Endothelial cell of umbilical vein (primary cell): Measurements from ENCODE around the gene CCDC18. TPM values are rescaled to one million over a fixed set of nuclear protein-coding genes. Genes with fewer than 3 reads are reported as not detected.

Experiments used
- BruUV-seq: library from RNA; stranded (reverse); fragments of 400-500 nt; replicated peaks from 2 replicates; lab custom pipeline; 2021; lab: Mats Ljungman, UMichigan
- CTCF ChIA-PET: fragments of 300-600, 350-600 bp; sonication (Branson Sonifier 250); formaldehyde crosslinking; loops from one replicate; lab custom pipeline; 2021; ENCODE audit warnings: antibody characterized with exemption, inconsistent platforms; lab: Charles Lee
- POLR2A ChIA-PET: fragments of 300-600, 350-600 bp; sonication (Branson Sonifier 250); formaldehyde crosslinking; loops from one replicate; lab custom pipeline; 2021; ENCODE audit warnings: antibody characterized with exemption, inconsistent platforms; lab: Charles Lee
- DNase-seq: peaks from one replicate; pipeline ENCODE4 v3.0.0-alpha.2; 2011; ENCODE audit warnings: low read depth, low spot score
- FAIRE-seq: peaks from 2 replicates; lab custom pipeline; 2011; peaks lifted over from hg19 to GRCh38; lab: Jason Lieb, UNC
- H2AFZ ChIP-seq: 2 replicates; pipeline ENCODE4 v1.6.0; 2012; ENCODE audit warnings: low read depth, low read length, control low read depth, inconsistent platforms
- H3K27ac ChIP-seq: 2 replicates; pipeline ENCODE4 v1.5.1; 2011; ENCODE audit warnings: low read depth, mild to moderate bottlenecking, control low read depth, low read length, moderate library complexity; ENCODE audit not compliant: insufficient read depth
- H3K27me3 ChIP-seq, 2 experiments: 2 replicates each; pipeline versions ENCODE4 v1.6.0 to v1.6.1; 2011; ENCODE audit warnings: low read length in 2 of 2, mixed read lengths in 1 of 2; ENCODE audit not compliant: control insufficient read depth in 2 of 2, insufficient read depth in 2 of 2
- H3K36me3 ChIP-seq, 2 experiments: 2 replicates in 1 of 2; 3 replicates in 1 of 2; pipeline ENCODE4 v1.5.1; 2011; ENCODE audit warnings: low read length in 2 of 2, mild to moderate bottlenecking in 1 of 2, moderate library complexity in 1 of 2; ENCODE audit not compliant: control insufficient read depth in 2 of 2, insufficient read depth in 2 of 2; ENCODE audit errors: extremely low read depth in 1 of 2
- H3K4me1 ChIP-seq: 3 replicates; pipeline ENCODE4 v1.5.1; 2011; ENCODE audit warnings: mild to moderate bottlenecking, low read length; ENCODE audit not compliant: control insufficient read depth, insufficient read depth; ENCODE audit errors: extremely low read depth
- H3K4me2 ChIP-seq: 2 replicates; pipeline ENCODE4 v1.6.1; 2011; ENCODE audit warnings: low read length, control low read depth, mixed read lengths; ENCODE audit not compliant: insufficient read depth
- H3K4me3 ChIP-seq, 3 experiments: fragments of 200-600 bp in 1 of 3; sonication (generic), shearing (Covaris generic) in 1 of 3; replicated peaks in 1 of 3; 2 replicates each; pipeline ENCODE4 v1.5.1; 2011 to 2016; ENCODE audit warnings: control low read depth in 3 of 3, low read length in 3 of 3, mild to moderate bottlenecking in 2 of 3, inconsistent platforms in 1 of 3, low read depth in 1 of 3, moderate library complexity in 1 of 3; ENCODE audit not compliant: insufficient read depth in 1 of 3
- H3K79me2 ChIP-seq: 2 replicates; pipeline ENCODE4 v1.6.0; 2012; ENCODE audit warnings: low read length, inconsistent platforms; ENCODE audit not compliant: control insufficient read depth, insufficient read depth
- H3K9ac ChIP-seq: replicated peaks from 2 replicates; pipeline ENCODE3; 2011; ENCODE audit warnings: low read length, control low read depth; ENCODE audit not compliant: insufficient read depth; ENCODE audit errors: extremely low read depth
- H3K9me1 ChIP-seq: replicated peaks from 3 replicates; pipeline ENCODE4 v1.6.0; 2011; ENCODE audit warnings: mild to moderate bottlenecking, low read length; ENCODE audit not compliant: control insufficient read depth, insufficient read depth; ENCODE audit errors: extremely low read depth
- H3K9me3 ChIP-seq: replicated peaks from 2 replicates; pipeline ENCODE4 v1.5.1; 2012; ENCODE audit warnings: low read length, inconsistent platforms; ENCODE audit not compliant: control insufficient read depth, insufficient read depth
- H4K20me1 ChIP-seq: replicated peaks from 2 replicates; pipeline ENCODE3; 2011; ENCODE audit warnings: mild to moderate bottlenecking, low read length; ENCODE audit not compliant: control insufficient read depth, insufficient read depth; ENCODE audit errors: extremely low read depth
- CTCF ChIP-seq, 2 donors: IDR thresholded peaks; 1 replicate in 1 of 2; 2 replicates in 1 of 2; pipeline ENCODE4 v1.5.1; 2011; ENCODE audit warnings: low read length in 2 of 2, mild to moderate bottlenecking in 2 of 2, moderate library complexity in 2 of 2, control low read depth in 1 of 2, inconsistent platforms in 1 of 2, low read depth in 1 of 2; ENCODE audit not compliant: insufficient read depth in 1 of 2; ENCODE audit errors: extremely low read depth in 1 of 2
- EZH2 ChIP-seq: IDR thresholded peaks from 2 replicates; pipeline ENCODE4 v1.6.1; 2012; ENCODE audit warnings: borderline replicate concordance, low read depth, mild to moderate bottlenecking, moderate library complexity, low read length, inconsistent platforms; ENCODE audit not compliant: severe bottlenecking
- FOS ChIP-seq: IDR thresholded peaks from 2 replicates; pipeline ENCODE4 v1.6.1; 2011; ENCODE audit warnings: mild to moderate bottlenecking, low read length, moderate library complexity, borderline replicate concordance; ENCODE audit not compliant: insufficient read depth
- GATA2 ChIP-seq: IDR thresholded peaks from 2 replicates; pipeline ENCODE4 v1.7.0; 2011; ENCODE audit warnings: low read depth, mild to moderate bottlenecking, moderate library complexity, mixed read lengths, low read length; ENCODE audit not compliant: insufficient read length, insufficient read depth
- JUN ChIP-seq: IDR thresholded peaks from 2 replicates; pipeline ENCODE4 v1.6.1; 2011; ENCODE audit warnings: borderline replicate concordance, low read depth; ENCODE audit not compliant: insufficient read length, insufficient read depth
- MYC ChIP-seq: IDR thresholded peaks from one replicate; pipeline ENCODE4 v1.6.1; 2011; ENCODE audit warnings: mild to moderate bottlenecking, low read depth, low read length
- POLR2A ChIP-seq: IDR thresholded peaks from 2 replicates; pipeline ENCODE4 v1.6.1; 2012; ENCODE audit warnings: low read depth, mild to moderate bottlenecking, control low read depth, low read length
- POLR2AphosphoS5 ChIP-seq: IDR thresholded peaks from 2 replicates; pipeline ENCODE4 v1.6.1; 2012; ENCODE audit warnings: low read depth, mild to moderate bottlenecking, control low read depth, low read length, moderate library complexity; ENCODE audit not compliant: insufficient read depth
- dilution Hi-C: fragments of 300-500 bp; cut with MboI; formaldehyde crosslinking; loops from one replicate; pipeline ENCODE4 v1.15.0; 2019; ENCODE audit warnings: low sequenced_read_pairs; ENCODE audit not compliant: extremely low pct_ligation_motif_present
- intact Hi-C: fragments of 100-400 bp; cut with micrococcal nuclease; formaldehyde crosslinking; loops from one replicate; pipeline ENCODE4 v1.10.0; 2022
- polyA plus RNA-seq, 4 experiments: library from polyadenylated mRNA; depleted of rRNA in 3 of 4; stranded (reverse) in 3 of 4; unstranded in 1 of 4; fragments of >200 nt; gene quantifications; 2 replicates each; pipeline versions ENCODE4 v1.2.1 to v1.2.3, GENCODE V29; 2011 to 2012; ENCODE audit warnings: missing spikeins in 1 of 4
- total RNA-seq: library from RNA; stranded (reverse); gene quantifications from 2 replicates; pipeline ENCODE4 v1.2.3, GENCODE V29; 2021
- TF ChIP-seq, protein P1 (sequence below): IDR thresholded peaks from 2 replicates; pipeline ENCODE4 v1.6.1; 2011; ENCODE audit not compliant: insufficient read depth, insufficient read length

The CCDC18 gene
- total and polyA plus RNA-seq, 2 donors (not counting 3 experiments of a cell fraction or from before 2014, with no cell fraction given) = 2.2 to 11.2 TPM

DNA sequence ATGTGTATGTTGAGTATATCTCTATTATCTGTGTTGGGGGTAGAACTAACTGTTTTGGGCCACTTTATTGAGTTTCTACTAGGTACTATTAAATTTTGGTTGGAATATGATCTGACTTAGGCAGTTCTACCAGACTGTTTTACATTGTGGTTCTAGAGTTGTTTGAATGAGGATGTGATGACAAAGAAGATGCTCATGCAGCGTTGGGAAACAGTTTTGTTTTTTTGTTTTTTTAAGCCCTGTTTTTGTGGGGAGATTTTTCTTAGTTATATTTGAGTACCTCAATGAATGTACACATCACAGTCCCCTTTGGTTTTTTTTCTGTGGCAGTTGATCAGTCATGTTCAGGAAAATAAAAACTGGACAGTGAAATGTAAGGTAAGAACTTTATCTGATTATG, 40.4 kb upstream of the CCDC18 start:
- DNase-seq (no peak), FAIRE-seq (no peak)
- H3K4me2 ChIP-seq = no peak overlapping the region
- BruUV-seq = no TSS peak
- H2AFZ ChIP-seq = no peak overlapping the region
- no peaks in the 10 kb centered on the region for H3K4me1 ChIP-seq
- ChIA-PET POLR2A (no interaction called here), CTCF (no interaction called here)
- H3K9me1 ChIP-seq = no peaks in the 10 kb centered on the region
- H3K36me3 ChIP-seq = peaks cover 2 to 5% of the 10 kb centered on the region in 2 experiments
- no peak overlapping the region for H3K4me3 ChIP-seq
- H3K27me3 ChIP-seq = no peaks in the 10 kb centered on the region
- dilution Hi-C loops = no loop called here
- no peaks in the 10 kb centered on the region for H3K79me2 ChIP-seq
- no peak for TF ChIP-seq EZH2
- TF ChIP-seq MYC = no peak
- TF ChIP-seq, protein P1, sequence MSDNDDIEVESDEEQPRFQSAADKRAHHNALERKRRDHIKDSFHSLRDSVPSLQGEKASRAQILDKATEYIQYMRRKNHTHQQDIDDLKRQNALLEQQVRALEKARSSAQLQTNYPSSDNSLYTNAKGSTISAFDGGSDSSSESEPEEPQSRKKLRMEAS = no peak
- TF ChIP-seq POLR2AphosphoS5 = no peak
- TF ChIP-seq POLR2A = no peak
- no peak for TF ChIP-seq FOS
- no peak for TF ChIP-seq CTCF (IDR thresholded peaks at IDR 0.05; ENCODE audit: extremely low read depth in 1 of 2, insufficient read depth in 1 of 2, low read depth in 1 of 2, low read length in 2 of 2)
- TF ChIP-seq JUN = no peak
- no peak for TF ChIP-seq GATA2
- no peaks in the 10 kb centered on the region for H3K9me3 ChIP-seq
- no peak overlapping the region for H3K9ac ChIP-seq
- no peak overlapping the region for H3K27ac ChIP-seq
- intact Hi-C loops = no loop called here
- H4K20me1 ChIP-seq = no peaks in the 10 kb centered on the region
